SK-N-MC (cell line): ENCODE measurements around the gene NUBP1.

Experiments
- FOXP2 ChIP-seq: optimal IDR thresholded peaks from 2 replicates; pipeline ENCODE3; 2011; ENCODE audit warnings: mild to moderate bottlenecking, moderate library complexity; ENCODE audit not compliant: insufficient read depth; ENCODE audit errors: extremely low read length, control extremely low read depth
- POLR2AphosphoS5 ChIP-seq: IDR thresholded peaks from 2 replicates; pipeline ENCODE4 v1.6.1; 2012; ENCODE audit warnings: mild to moderate bottlenecking, low read depth, low read length, borderline replicate concordance

GRCh38 chr16:10729104-10730048, 14.3 kb upstream of the NUBP1 start:
- TF ChIP-seq POLR2AphosphoS5 (no peak), FOXP2 (no peak)
